Liver (tissue), 9 donors: ENCODE measurements around the gene ABHD5. TPM values are rescaled to one million over a fixed set of nuclear protein-coding genes. Genes with fewer than 3 reads are reported as not detected.

Experiments used
- DNase-seq: peaks from one replicate; pipeline ENCODE4 v3.0.0-alpha.2; 2017; ENCODE audit warnings: low spot score
- H3K27ac ChIP-seq, 2 donors: one replicate each; pipeline ENCODE4 v1.7.0; 2013; ENCODE audit warnings: inconsistent platforms in 2 of 2, low read length in 2 of 2, control low read depth in 1 of 2, low read depth in 1 of 2, mild to moderate bottlenecking in 1 of 2
- H3K27me3 ChIP-seq, 4 donors: one replicate each; pipeline versions ENCODE4 v1.6.1 to v1.7.0; 2013; ENCODE audit warnings: low read length in 3 of 4, inconsistent platforms in 1 of 4, mild to moderate bottlenecking in 1 of 4, moderate library complexity in 1 of 4; ENCODE audit not compliant: control insufficient read depth in 4 of 4, insufficient read depth in 4 of 4
- H3K36me3 ChIP-seq, 4 donors: one replicate each; pipeline versions ENCODE4 v1.6.1 to v1.7.0; 2013; ENCODE audit warnings: low read length in 3 of 4, mild to moderate bottlenecking in 3 of 4, low read depth in 1 of 4, moderate library complexity in 1 of 4; ENCODE audit not compliant: control insufficient read depth in 4 of 4, insufficient read depth in 3 of 4
- H3K4me1 ChIP-seq, 4 donors: one replicate each; pipeline versions ENCODE4 v1.6.1 to v1.7.0; 2013; ENCODE audit warnings: low read length in 3 of 4, mild to moderate bottlenecking in 3 of 4, moderate library complexity in 1 of 4; ENCODE audit not compliant: control insufficient read depth in 4 of 4, insufficient read depth in 4 of 4
- H3K4me3 ChIP-seq, 3 donors: one replicate each; pipeline versions ENCODE4 v1.6.1 to v1.7.0; 2013; ENCODE audit warnings: low read length in 3 of 3, control low read depth in 1 of 3, low read depth in 1 of 3, mild to moderate bottlenecking in 1 of 3
- H3K9ac ChIP-seq, 2 donors: one replicate each; pipeline ENCODE4 v1.7.0; 2013; ENCODE audit warnings: low read length in 2 of 2, mild to moderate bottlenecking in 2 of 2, moderate library complexity in 2 of 2, control low read depth in 1 of 2, low read depth in 1 of 2
- H3K9me3 ChIP-seq, 4 donors: one replicate each; pipeline versions ENCODE4 v1.6.1 to v1.7.0; 2013; ENCODE audit warnings: low read length in 3 of 4; ENCODE audit not compliant: control insufficient read depth in 4 of 4
- ATF3 ChIP-seq: IDR thresholded peaks from 2 replicates; pipeline ENCODE4 v1.6.1; 2016; ENCODE audit warnings: antibody characterized with exemption
- EGR1 ChIP-seq, 2 donors: IDR thresholded peaks; 2 replicates each; pipeline ENCODE4 v1.6.1; 2016 to 2018; ENCODE audit warnings: antibody characterized with exemption in 2 of 2, low read depth in 2 of 2
- FOXA1 ChIP-seq: IDR thresholded peaks from 2 replicates; pipeline ENCODE4 v1.6.1; 2016; ENCODE audit warnings: antibody characterized with exemption
- GABPA ChIP-seq, 2 donors: IDR thresholded peaks in 1 of 2; conservative IDR thresholded peaks in 1 of 2; 2 replicates each; pipeline ENCODE4 v1.6.1; 2016; ENCODE audit warnings: antibody characterized with exemption in 2 of 2, mild to moderate bottlenecking in 1 of 2, moderate library complexity in 1 of 2
- HNF4A ChIP-seq, 2 donors: conservative IDR thresholded peaks; 2 replicates each; pipeline ENCODE4 v1.6.1; 2016; ENCODE audit warnings: antibody characterized with exemption in 2 of 2, mild to moderate bottlenecking in 2 of 2
- HNF4G ChIP-seq: IDR thresholded peaks from 2 replicates; pipeline ENCODE4 v1.6.1; 2016; ENCODE audit warnings: antibody characterized with exemption
- JUND ChIP-seq, 2 donors: IDR thresholded peaks; 2 replicates each; pipeline ENCODE4 v1.6.1; 2016; ENCODE audit warnings: antibody characterized with exemption in 2 of 2
- MAX ChIP-seq: IDR thresholded peaks from 2 replicates; pipeline ENCODE4 v1.6.1; 2016; ENCODE audit warnings: antibody characterized with exemption
- NR2F2 ChIP-seq: IDR thresholded peaks from 2 replicates; pipeline ENCODE4 v1.6.1; 2016; ENCODE audit warnings: antibody characterized with exemption
- REST ChIP-seq: IDR thresholded peaks from 2 replicates; pipeline ENCODE4 v1.6.1; 2016; ENCODE audit warnings: antibody characterized with exemption, mild to moderate bottlenecking
- RXRA ChIP-seq, 2 donors: IDR thresholded peaks; 2 replicates each; pipeline ENCODE4 v1.6.1; 2017 to 2018; ENCODE audit warnings: antibody characterized with exemption in 2 of 2, mild to moderate bottlenecking in 1 of 2
- TAF1 ChIP-seq: conservative IDR thresholded peaks from 2 replicates; pipeline ENCODE4 v1.6.1; 2016; ENCODE audit warnings: antibody characterized with exemption, mild to moderate bottlenecking
- YY1 ChIP-seq: IDR thresholded peaks from 2 replicates; pipeline ENCODE4 v1.6.1; 2016; ENCODE audit warnings: antibody characterized with exemption, mild to moderate bottlenecking
- ZBTB33 ChIP-seq: IDR thresholded peaks from 2 replicates; pipeline ENCODE4 v1.6.1; 2016; ENCODE audit warnings: antibody characterized with exemption
- WGBS: extraction: QIAGEN DNeasy Blood & Tissue Kit; methylation state at CpG from one replicate; pipeline ENCODE4 v1.1.7; 2013; 5-methylcytosine and 5-hydroxymethylcytosine counted together
- polyA plus RNA-seq, 2 donors: library from polyadenylated mRNA; stranded (reverse) in 1 of 2; unstranded in 1 of 2; fragments of 200-250 nt in 1 of 2; fragments of >200 nt in 1 of 2; fragmentation: Nextera tagmentation in 1 of 2; extraction: Ambion mirVana in 1 of 2; gene quantifications; one replicate each; pipeline versions ENCODE4 v1.2.1 to v1.2.3, GENCODE V29; 2013 to 2015
- total RNA-seq, 2 donors: library from RNA; depleted of rRNA; stranded (reverse); fragments of >200 nt; gene quantifications; one replicate each; pipeline ENCODE4 v1.2.3, GENCODE V29; 2014
- TF ChIP-seq, protein P1 (sequence below): fragments of 150-350 bp; IDR thresholded peaks from 2 replicates; pipeline ENCODE4 v1.5.1; 2017; ENCODE audit warnings: improper control_type of control experiment, low read depth, low read length; ENCODE audit not compliant: missing input control
- donor health status: healthy.
- donor health status: healthy.
- donor health status: healthy.
- donor health status: healthy.
- donor health status: healthy.

Gene ABHD5
- total and polyA plus RNA-seq, 4 donors: 9.2 to 25.8 (median 16.1) TPM

- Histone ChIP-seq H3K27ac (no peak overlapping the region), H3K27me3 (no peaks in the 10 kb centered on the region), H3K9ac (no peak overlapping the region), H3K9me3 (no peaks in the 10 kb centered on the region), H3K4me3 (no peak overlapping the region), H3K36me3 (no peaks in the 10 kb centered on the region), H3K4me1 (no peaks in the 10 kb centered on the region)
- DNase-seq: no peak
- WGBS: 84% methylated on average over 5 of the region's 5 CpGs
- TF ChIP-seq RXRA (IDR thresholded peaks at IDR 0.05): no peak
Observed at GRCh38 chr3:43753741-43754715, 63.3 kb downstream of the ABHD5 start.

DNA sequence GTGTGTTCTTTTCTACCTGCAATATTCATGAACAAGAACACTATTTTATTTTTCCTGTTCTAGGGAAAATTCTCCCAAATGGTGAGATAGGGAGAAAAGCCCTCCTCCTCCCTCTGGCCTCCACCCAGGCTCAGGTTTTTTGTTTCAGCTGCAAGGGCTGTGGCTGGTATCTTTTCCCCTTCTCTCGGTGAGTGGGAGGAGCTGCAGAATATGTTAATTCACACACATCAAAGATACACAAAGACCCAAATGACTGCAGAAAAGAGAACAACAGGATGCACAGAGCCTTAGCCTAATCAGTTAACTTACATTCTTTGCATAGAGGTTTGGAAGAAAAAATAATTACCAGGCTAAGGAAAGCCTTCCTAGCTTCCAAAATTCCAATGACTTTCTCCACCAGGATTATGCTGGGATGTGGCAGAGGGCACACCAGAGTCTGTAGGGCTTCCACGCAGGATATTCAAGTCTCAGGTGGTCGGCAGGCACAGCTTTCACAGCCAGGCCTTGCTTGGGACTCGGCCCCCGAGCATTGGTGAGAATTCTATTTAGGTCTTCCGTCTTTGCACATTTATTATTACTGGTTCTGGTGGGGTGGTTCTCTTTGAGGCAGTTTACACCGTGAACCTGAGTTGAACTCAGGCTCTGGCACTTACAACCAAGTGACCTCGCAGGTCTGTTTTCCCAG, 64.9 kb downstream of the ABHD5 start:
- peaks cover 0 to 3% (median 0%) of the 10 kb centered on the region in 4 donors for H3K4me1 ChIP-seq
- no peaks in the 10 kb centered on the region for H3K36me3 ChIP-seq
- no peak for DNase-seq
- no peak for TF ChIP-seq TAF1
- TF ChIP-seq NR2F2: no peak
- TF ChIP-seq ZBTB33: no peak
- no peak for TF ChIP-seq GABPA (IDR thresholded peaks at IDR 0.05 in 1 of 2, conservative IDR thresholded peaks at IDR 0.05 in 1 of 2)
- no peak for TF ChIP-seq JUND (IDR thresholded peaks at IDR 0.05)
- no peak for TF ChIP-seq YY1
- TF ChIP-seq RXRA (IDR thresholded peaks at IDR 0.05): no peak
- TF ChIP-seq HNF4A (conservative IDR thresholded peaks at IDR 0.05): no peak
- no peak overlapping the region for H3K4me3 ChIP-seq
- no peak overlapping the region for H3K9ac ChIP-seq
- 80% methylated on average over 8 of the region's 8 CpGs for WGBS
- H3K27me3 ChIP-seq: no peaks in the 10 kb centered on the region
- H3K9me3 ChIP-seq: no peaks in the 10 kb centered on the region
- H3K27ac ChIP-seq: no peak overlapping the region

DNA sequence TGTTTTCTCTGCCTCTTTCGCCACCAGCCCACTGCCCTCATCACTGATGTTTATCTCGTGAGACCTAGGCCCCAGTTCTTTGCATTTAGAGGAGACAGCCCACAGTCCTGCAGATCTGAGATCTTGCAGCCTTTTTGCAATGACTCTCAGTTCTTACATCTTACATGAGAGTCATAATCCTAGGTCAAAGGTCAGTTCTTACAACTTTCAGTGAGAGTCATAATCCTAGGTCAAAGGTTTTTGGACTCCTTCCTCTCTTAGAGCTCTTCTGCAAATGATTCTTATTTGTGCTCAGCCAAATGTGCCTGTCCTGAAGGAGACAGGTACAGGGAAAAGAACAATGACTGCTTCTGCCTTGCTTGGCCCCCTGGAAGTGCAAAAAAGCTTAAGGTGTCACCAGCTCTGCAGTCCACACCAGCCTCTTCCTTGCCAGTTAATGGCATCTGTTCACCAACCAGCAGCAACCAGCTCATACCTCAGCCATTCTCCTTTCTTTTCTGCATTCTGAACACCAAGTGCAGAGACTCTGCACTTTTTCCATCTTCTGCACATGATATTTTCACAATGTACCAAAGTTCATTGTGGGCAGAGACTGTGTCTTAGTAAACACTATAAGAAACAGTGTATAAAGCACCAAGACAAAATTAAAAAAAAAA, 67.1 kb downstream of the ABHD5 start:
- no peak overlapping the region for H3K27ac ChIP-seq
- DNase-seq: no peak
- H3K4me3 ChIP-seq: no peak overlapping the region
- no peaks in the 10 kb centered on the region for H3K27me3 ChIP-seq
- H3K9me3 ChIP-seq: no peaks in the 10 kb centered on the region
- no peak overlapping the region for H3K9ac ChIP-seq
- no peaks in the 10 kb centered on the region for H3K36me3 ChIP-seq
- 92% methylated on average over 2 of the region's 2 CpGs for WGBS
- H3K4me1 ChIP-seq: peaks cover 0 to 3% (median 0%) of the 10 kb centered on the region in 4 donors
- TF ChIP-seq HNF4G (no peak), TAF1 (no peak), MAX (no peak), RXRA (IDR thresholded peaks at IDR 0.05) (no peak), REST (no peak), GABPA (IDR thresholded peaks at IDR 0.05 in 1 of 2, conservative IDR thresholded peaks at IDR 0.05 in 1 of 2) (no peak), JUND (IDR thresholded peaks at IDR 0.05) (no peak), EGR1 (IDR thresholded peaks at IDR 0.05; ENCODE audit: low read depth in 2 of 2) (no peak), FOXA1 (no peak), ATF3 (no peak), NR2F2 (no peak), HNF4A (conservative IDR thresholded peaks at IDR 0.05) (no peak)
- TF ChIP-seq, protein P1, sequence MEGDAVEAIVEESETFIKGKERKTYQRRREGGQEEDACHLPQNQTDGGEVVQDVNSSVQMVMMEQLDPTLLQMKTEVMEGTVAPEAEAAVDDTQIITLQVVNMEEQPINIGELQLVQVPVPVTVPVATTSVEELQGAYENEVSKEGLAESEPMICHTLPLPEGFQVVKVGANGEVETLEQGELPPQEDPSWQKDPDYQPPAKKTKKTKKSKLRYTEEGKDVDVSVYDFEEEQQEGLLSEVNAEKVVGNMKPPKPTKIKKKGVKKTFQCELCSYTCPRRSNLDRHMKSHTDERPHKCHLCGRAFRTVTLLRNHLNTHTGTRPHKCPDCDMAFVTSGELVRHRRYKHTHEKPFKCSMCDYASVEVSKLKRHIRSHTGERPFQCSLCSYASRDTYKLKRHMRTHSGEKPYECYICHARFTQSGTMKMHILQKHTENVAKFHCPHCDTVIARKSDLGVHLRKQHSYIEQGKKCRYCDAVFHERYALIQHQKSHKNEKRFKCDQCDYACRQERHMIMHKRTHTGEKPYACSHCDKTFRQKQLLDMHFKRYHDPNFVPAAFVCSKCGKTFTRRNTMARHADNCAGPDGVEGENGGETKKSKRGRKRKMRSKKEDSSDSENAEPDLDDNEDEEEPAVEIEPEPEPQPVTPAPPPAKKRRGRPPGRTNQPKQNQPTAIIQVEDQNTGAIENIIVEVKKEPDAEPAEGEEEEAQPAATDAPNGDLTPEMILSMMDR: no peak
